HG02938 (cell line): ENCODE measurements around the gene GIGYF2.

Experiments
- ATAC-seq: cut with Tn5 transposase; IDR thresholded peaks from one replicate; pipeline ENCODE4 v1.9.1; 2021; ENCODE audit warnings: mild to moderate bottlenecking, moderate library complexity; ENCODE audit not compliant: unreplicated experiment

GIGYF2 gene

DNA sequence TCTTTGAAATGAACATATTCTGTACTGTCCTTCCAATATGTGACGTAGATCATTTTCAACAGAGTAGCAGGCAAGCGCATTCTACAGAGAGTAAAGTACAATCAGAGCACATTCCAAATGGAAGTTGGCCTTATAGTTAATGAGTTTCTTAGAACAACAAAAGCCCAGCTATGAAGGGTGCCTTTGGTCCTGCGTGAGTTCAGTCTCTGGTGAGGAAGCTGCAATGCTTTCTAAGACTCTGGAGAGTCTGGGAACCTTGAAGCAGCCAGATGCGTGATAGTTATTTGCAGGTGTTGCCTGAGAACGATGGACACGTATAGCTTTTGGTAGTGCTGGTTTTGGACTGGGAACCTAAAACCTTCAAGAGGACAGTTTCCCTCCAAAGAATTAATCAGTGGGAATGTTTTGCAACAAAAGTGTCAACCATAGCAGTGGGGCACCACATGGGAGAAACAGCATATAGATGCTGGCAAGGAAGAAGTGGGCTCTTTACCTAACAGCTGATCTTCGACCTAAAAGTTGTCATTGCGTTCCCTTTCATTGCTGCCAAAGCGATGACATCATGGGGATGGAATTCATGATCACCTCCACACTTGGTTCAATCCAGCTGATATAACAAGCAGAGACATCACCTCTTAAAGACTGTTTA, 163.6 kb downstream of the GIGYF2 start:
- no peak for ATAC-seq

DNA sequence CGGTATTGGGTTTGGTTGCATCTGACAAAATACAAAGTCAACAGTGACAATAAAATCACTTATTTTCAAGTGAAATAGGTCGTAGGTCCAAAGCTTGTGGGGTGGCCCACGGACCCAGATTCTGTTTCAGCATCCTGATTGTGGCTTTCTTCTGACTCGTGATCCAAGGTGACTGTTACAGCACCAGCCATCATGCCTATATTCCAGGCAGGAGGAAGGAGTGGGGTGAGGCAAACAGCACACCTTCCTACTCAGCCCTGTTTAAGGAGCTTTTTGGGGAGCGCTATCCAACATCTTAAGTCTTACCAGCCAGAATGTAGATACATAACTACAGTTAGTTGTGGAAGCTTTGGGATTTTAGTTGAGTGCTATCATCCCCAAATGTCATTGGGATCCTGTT, 164.2 kb downstream of the GIGYF2 start:
- no peak for ATAC-seq

DNA sequence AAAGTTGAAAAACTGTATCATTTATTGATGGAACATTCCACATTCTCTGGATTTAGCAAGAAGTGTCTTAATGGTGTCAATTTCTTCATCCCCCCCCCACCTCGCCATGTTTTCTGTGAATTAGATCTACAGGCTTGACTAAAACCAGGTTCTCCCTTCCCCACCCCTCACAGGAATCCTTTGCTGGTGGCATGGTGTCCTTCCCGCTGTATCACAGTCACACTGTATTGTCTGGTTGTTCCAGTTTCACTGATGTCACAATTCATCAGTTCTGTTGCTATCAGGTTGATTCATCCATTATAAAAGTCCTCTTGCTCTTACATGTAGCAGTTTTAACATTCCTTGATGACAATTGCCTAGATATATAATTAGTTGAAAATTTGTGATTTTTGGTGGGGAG, 166.9 kb downstream of the GIGYF2 start:
- ATAC-seq: no peak

GRCh38 chr2:232865165-232865564, 168.0 kb downstream of the GIGYF2 start:
- no peak for ATAC-seq

DNA sequence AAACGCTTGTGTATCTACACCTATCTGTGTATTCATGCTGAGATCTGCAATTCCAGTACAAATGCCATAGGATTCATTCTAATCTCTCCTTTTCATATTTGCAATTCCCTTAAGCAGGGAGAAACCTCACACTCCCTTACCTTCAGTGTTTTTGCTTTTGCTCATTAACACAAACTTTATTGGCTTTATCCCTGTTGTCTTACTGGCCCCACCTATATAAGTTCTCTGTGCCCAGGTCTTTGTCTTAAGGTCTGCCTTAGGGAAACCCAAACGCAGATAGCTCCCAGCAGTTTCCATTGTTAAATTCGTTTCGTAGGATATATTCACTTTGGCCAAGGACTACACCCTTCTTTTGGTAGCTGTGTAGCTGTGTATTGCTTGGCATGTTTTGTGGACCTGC, 169.0 kb downstream of the GIGYF2 start:
- ATAC-seq: no peak

DNA sequence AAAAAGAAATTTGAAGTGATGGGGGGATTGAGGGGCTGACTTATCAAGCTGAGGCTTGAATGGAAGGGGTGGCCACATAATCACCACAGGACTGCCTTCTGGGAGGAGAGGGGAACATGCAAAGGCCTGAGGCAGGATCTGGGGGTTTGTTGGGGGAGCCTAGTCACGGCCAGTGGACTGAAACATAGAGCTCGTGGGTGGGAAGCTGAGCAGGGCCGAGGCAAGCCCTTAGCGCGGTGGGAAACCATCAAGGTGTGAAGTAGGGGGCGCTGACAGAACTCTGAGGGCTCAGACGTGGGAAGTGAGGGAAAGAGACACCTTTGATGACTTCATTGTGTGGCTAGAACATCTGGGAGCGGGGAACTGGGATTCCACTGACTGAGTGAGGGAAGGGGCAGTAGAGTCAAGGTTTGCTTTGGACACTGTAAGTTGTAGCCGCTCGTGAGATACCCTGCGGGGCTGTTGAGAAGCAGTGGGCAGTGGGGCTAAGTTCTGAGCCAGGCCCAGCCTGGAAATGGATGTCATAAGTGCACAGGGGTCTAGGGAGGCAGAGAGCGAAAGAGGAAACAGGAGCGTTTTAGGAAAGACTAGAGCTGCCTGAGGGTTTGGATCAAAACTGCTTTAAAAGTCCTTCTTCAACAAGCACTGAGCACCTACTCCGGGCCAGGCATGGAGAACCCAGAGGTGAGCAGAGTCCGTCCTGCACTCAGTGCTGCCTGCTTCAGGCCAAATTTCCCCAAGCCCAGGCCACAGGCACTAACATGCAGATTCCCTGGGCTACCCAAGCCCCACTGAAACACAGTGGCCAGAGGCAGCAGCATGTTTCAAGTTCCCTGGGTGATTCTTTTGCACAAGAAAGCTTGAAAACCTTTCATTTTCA, 172.2 kb downstream of the GIGYF2 start:
- ATAC-seq: no peak

DNA sequence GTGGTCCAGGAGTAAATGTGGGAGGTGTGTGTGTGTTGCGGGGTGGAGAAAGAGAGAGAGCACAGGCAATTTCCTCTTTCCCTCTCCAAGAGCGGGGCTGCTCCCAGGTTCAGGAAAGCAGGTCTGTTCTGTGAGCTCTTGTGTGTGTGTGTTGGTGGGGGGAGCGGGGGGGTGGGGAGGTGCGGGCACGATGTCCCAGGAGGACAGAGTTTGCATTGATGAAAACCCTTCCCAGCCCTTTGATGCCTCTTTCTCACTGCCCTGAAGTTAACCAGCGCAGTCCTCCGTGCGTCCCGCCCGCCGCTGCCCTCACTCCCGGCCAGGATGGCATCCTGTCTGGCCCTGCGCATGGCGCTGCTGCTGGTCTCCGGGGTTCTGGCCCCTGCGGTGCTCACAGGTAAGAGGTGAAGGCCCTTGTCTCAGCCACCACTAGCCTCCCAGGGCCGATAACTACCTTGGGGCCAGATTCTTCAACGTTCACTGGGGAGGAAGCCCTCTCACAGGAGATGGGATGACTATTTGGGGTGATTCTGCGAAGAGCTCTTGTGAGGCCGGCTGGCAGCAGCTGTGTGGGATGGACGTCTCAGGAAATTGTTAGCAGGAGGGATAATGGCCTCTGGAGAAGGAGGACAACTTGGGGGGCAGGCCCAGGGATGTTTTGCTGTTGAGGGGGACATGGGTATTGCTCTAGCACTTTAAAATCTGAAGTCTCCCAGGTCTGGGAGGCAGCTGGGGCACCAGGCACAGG, 173.1 kb downstream of the GIGYF2 start, which contains the start of gene SNORC:
TSS of gene SNORC (plus strand) at position 247 of the 748 bp plus-strand sequence. CDS start at position 325, 78 bp downstream.
- no peak for ATAC-seq

DNA sequence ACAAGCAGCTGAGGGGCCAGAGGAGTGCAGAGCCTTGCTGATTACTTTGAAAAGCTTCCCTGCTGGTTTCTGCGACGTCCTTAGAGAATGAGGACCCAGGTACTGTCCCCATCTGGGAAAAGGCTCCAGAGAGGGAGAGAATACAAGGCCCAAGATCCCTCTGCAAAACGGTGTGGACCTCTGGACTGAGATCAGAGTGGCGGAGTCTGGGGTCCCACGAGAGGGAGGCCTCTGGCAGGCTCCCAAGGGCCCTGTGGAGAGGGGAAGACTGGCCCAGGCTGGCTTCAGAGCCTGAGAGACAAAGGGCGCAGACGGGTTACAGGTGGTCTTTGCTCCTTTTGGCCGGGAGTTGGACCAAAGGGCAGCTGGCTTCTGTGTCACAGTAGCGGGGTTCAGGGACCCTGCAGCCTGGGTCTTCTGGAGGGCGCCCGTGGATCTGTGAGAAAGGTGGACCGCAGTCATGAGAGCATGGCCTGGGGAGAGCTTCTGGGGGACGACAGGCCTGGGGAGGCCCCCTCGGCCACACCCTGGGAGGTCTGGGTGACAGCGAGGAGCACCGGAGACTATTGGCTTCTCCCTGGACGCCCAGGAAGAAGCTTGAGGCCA, 173.7 kb downstream of the GIGYF2 start:
- ATAC-seq: no peak

- ATAC-seq: no peak
These were observed 174.3 kb downstream of the GIGYF2 start for GRCh38 chr2:232871418-232871834.

GRCh38 chr2:232871835-232872736, 175.0 kb downstream of the GIGYF2 start:
- ATAC-seq: no peak

DNA sequence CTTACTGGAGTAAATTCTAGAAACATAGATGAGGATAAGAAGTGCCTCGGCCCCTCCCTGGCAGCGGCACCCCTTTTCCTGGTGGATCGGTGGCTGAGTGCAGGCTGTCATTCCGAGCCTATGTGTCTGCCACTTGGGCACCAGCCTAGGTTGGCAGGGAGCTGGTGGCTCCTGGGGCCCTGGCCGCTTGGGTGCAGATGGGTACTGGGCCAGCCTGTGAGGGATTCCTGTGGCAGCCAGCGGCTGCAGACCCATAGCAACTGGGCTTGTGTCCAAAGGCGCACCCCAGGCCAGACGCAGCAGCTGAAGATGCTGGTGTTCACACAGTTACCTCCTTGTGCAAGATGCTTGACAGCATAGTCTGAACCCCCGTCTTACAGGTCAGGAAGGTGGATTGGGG, 175.7 kb downstream of the GIGYF2 start:
- ATAC-seq: no peak

GRCh38 chr2:232873292-232873908, 176.3 kb downstream of the GIGYF2 start:
- ATAC-seq: no peak

DNA sequence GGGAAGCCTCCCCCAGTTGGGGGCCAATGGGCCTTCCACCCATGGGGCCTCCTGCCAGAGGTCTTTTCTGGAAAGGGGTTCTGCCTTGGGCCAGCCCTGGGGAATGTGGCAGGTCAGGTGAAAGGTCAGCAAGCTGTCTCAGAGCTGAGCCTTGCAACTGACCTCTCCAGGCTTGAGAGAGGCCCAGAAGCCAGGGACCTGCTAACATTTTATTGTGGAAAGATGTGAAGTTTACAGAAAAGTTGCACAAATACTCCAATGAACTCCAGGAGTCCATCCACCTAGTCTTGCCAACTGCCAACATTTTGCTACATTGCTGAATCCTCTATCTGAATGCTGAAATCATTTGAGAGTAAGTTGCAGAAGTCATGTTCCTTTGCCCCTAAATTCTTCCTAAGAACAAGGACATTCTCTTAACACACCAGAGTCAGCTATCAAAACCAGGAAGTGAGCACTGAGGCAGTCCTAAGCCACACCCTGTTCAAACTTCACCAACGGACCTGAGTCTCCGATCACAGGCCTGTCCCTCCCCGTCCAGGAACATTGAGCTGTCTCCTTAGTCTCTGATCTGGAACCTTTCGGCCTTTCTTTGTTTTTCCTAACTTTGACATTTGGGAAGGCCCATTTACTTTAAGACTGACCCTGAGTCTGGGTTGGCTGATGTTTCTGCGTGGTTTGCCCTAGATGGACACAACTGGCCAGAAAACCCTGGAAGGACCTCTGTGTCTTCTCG, 176.9 kb downstream of the GIGYF2 start:
- no peak for ATAC-seq

- no peak for ATAC-seq
These were observed 177.6 kb downstream of the GIGYF2 start for GRCh38 chr2:232874677-232875223.

GRCh38 chr2:232875256-232876121, 178.4 kb downstream of the GIGYF2 start:
- no peak for ATAC-seq

- ATAC-seq: no peak
These were observed 179.2 kb downstream of the GIGYF2 start for GRCh38 chr2:232876161-232876977.

DNA sequence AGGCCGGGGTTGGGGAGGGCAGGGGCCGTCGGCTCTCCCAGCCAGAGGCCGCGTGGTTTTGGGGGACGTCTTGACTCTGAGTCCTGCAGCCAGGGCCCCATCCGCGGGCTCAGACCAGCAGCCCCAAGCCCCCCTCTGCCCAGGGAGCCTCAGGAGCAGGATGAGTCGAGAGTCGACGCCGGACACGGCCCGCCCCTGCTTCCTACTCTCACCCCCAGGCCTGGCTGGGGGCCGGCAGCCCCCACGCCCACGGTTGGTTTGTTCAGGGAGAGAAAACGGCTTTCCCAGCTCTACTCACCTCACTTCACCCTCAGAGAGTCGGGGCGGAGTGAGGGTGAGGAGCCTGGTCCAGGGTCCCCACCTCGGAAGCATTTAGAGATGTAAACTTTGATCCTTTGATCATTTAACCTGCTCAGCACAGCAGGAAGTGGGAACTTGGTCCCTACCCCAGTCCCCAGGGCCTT, 179.9 kb downstream of the GIGYF2 start:
- no peak for ATAC-seq
